Stimulated activated naive CD8-positive, alpha-beta T cell treated with anti-CD3 and anti-CD28 coated beads, Interleukin-15, Interleukin-2, amounts not matched to agents 100 U/mL and 50 U/mL, for 24 hours (primary cell): ENCODE results near the gene ENOX1.

Experiments used
- ATAC-seq: fragments of 150-1000 bp; cut with Tn5 transposase; one replicate; pipeline ENCODE4 v1.10.0; 2021
- DNase-seq: peaks from one replicate; pipeline ENCODE4 v3.0.0; 2021

Gene ENOX1

DNA sequence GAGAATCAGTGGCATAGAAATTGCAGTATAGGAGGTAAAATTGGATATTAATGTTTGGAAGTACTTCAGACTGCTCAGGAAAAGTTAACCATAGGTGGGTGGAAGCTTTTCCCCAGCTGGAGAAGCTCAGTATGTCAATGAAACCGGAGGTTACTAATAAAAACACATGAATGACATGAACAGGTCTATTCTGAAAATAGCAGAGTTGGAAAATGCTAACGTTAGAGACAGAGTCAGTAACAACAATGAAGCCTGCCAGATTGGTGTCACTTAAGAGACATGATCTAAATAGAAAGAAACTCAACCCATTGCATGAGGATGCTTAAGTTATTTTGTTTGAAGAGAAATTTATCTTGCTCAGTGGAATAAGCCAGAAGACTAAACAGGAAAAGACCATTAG is 398.9 kb downstream of the ENOX1 start:
- no peak for ATAC-seq
- DNase-seq, result no peak

DNA sequence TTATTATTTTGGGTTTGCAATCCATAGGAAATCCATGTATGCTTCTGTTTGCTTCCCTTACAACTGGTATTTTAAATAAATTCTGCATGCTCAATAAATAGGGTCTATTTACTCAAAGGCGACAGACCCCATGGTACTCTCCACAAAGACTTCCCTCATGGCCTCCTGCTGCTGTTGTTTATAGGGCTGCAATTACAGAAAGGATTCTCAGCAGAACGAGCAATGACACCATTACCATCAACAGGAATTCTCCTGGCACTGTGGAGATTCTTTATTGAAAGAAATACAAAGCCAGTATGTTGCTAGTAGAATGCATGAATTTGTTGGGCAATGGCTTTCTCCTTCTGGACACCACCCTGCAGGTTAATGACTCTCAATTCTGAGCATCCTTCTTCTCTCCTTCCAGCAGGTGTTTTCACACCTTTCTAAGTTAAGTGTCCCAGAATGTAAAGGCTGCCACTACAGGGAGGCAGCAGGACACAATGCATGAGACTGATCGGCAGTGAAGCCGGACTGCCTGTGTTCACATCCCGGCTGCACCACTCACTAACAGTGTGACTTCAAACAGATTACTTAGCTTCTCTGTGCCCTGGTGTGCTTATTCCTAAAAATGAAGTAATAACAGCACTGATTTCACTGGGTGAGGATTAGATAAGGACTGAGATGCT is 403.1 kb downstream of the ENOX1 start:
- ATAC-seq (no peak), DNase-seq (no peak)

DNA sequence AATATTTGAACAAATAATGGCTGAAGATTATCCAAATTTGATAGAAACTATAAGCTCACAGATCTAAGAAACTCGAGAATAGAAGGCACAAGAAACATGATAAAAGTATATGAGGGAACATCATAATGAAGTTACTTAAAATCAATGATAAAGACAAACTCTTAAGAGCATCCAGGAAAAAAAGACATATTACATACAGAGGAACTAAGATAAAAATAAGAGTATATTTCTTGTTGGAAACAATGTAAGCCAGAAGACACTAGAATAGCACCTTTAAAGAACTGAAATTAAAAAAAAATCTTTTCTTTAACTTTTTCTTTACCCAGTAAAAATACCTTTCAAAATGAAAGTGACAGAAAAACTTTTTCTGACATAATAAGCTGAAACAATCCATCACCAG is 407.0 kb downstream of the ENOX1 start:
- no peak for DNase-seq
- ATAC-seq, result no peak

DNA sequence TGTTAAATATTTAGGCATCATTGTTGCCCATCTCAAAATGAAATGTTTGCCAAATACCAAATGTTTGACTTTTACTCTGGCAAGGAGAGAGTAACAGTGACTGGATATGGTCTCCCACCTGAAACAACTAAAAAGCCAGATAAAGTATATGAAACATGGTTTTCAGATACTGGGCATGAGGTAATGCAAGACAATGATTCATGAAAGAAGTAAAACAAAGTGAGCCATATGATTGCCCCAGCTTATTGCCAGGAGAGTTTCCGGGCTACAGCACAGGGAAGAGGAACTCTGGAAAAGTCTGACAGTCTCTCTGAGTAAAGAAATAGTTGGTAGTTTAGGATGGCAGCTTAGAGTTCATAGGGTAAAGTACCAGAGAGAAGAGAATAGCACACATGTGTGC is 408.8 kb downstream of the ENOX1 start:
- DNase-seq (no peak), ATAC-seq (no peak)

DNA sequence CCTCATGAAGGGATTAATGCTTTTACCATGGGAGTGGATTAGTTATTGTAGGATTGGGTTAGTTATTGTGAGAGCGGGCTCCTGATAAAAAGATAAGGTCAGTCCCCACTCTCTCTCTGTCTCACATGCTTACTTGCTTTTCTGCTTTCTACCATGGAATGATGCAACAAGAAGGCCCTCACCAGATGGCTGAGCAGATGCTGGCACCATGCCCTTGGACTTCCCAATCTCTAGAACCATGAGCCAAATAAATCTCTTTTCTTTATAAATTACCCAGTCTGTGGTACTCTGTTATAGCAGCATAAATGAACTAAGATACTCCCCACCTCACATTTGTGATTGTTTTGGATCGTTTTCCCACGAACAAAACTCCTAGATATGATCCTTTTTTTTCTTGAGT is 409.6 kb downstream of the ENOX1 start:
- DNase-seq (no peak), ATAC-seq (no peak)

DNA sequence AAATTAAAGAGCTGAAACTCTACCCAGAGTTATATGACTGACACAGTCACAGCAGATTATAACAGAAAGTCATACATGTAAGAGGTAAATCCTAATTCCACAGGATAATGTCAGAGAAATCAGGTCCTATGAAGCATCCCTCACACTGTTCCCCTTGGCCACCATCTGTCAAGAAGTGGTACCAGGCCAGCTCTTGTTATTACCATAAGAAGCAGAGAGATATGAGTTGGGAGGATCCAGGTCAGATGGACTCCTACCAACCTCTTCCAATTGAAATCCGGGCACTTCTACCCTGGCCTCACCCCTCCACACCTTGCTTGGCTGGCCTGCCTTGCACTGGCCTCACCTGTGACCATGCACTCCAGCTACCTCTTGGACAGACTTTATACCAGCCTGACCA is 410.2 kb downstream of the ENOX1 start:
- no peak for ATAC-seq

DNA sequence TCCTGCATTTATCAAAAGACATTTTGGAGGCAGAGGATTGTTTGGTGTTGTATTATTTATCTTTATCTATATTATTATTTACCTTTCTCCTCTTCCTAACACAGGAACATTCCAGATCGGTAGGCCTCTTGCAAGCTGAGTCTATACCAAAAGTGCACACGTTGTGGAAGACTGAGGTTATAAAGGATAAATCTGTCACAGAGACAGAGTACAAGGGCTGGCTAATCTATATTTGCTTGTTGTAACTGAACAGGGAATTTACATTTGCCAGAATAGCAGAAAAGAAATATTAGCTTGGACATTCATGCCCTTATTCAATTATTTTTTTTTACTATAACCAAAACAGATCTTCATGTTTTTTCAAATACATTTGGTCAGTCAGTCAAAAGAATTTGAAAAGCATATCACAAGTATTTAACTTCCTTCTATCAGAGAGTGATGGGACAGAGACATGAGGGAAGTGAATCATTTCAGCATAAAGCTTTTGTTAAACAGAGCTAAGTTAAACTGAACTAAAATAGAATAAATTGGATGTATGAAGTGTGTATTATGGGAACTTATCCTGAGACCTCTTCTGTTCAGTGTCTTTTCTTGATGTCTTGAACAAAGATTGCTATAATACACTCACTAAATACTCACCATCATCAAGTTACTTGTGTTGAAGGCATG is 410.8 kb downstream of the ENOX1 start:
- ATAC-seq (no peak), DNase-seq (no peak)

More for the DNA sequence above, 410.2 kb downstream of the ENOX1 start:
- DNase-seq, result no peak

DNA sequence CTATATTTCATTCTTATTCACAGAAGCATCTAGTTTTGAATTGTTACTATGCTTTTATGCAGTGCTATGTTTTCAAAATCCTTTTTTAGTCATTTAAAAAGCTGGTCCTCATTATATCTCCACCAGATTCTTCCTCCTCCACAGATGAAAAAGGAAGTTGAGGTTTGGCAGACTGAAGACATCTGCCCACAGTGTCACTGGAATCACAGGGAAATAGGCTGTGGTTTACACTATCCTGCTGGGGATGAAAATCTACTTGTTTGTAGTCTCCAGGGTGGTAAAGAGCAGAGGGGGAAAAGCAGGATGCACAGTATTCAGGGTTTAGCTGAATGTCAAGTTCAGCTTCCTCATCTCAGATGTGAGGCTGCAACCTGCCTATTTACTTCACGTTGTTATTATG is 412.2 kb downstream of the ENOX1 start:
- ATAC-seq (no peak), DNase-seq (no peak)

DNA sequence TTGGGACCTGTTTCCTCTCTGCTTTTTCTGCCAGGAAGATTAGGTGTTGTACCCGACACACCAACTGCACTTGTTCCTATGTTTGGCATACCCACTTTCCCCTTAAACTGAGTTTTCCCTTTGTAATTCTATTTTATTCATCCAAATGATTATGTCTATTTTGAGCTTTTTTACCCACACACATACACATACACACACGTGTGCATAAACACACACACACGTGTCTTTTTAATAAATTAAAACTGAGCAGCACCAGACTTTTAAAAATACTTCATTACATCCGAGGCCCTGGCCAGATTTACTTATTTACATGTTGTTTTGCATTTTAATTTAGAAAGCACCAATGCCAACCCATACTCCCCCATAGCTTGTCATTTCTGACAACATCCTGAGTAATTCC is 413.4 kb downstream of the ENOX1 start:
- DNase-seq (no peak), ATAC-seq (no peak)

DNA sequence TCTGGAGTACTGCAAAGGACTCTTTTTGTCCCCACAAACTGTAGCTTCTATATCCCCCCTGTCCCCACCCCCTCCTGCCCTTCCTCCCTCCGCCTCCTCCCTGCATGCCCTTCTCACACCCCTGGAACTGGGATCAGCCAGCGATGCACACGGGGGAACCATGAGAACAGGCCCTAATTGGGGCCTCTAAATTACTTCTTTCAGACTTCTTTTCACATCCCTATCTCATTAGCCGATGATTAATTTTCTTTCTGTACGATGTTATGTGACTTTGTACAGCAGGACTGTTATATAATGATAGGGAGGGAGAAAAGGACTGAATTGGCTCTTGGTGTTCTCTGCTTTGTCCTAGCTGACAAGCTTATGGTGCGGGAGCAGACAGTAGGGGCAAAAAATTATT is 415.9 kb downstream of the ENOX1 start:
- no peak for DNase-seq

DNA sequence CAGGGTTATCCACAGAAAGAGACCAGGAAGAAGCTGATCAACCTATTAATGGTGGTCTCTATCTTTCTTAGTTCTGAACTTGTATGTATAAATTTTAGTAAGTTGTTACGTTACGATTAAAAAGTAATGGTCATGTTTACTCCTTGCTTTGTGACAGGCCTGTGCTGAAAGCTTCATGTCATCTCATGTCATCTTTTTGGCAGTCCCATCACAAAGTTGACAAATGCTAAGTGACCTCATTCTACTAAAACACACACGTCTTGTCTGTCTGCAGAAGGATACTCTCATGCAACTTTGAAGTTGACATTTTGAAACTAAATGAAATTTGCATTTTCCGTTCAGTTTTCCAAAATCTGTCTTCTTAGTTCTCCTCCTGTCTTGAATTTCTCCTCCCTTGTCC is 417.5 kb downstream of the ENOX1 start:
- ATAC-seq (no peak), DNase-seq (no peak)

More for the DNA sequence above, 415.9 kb downstream of the ENOX1 start:
- ATAC-seq, result no peak

DNA sequence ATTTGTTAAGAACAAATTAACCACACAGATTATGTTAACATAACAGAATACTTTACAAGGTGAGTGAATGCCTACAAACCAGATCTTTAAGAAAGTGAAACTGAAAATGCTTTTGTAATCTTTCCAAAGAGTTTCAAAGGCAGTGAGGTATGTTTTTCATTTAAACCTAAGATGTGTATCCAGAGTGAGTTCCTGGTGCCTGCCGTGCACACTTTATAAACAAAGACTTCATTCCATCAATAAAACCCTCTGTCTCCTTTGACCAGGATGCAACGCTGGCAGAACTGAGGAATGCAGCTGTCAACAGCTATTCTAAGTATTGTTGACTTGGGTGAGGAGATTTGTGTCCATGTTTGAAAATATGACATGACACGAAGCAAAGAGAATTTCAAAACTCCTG is 418.8 kb downstream of the ENOX1 start:
- ATAC-seq, result no peak

DNA sequence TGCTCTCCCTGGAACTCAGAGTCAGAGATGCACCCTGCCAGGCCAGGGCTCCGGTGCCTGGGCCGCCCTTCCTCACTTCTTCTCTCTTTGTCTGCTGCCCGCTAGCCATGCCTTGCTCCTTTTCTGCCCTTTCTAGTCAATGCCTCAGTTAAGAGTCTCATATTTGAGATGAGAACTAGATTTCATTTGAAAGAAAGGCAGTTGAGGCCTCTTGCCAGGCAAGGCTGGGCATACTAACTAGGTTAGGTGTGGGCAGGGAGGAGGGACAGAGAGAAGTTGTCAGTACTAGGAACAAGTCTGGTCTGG is 421.8 kb downstream of the ENOX1 start:
- ATAC-seq (no peak), DNase-seq (no peak)

More for the DNA sequence above, 418.8 kb downstream of the ENOX1 start:
- DNase-seq, result no peak

DNA sequence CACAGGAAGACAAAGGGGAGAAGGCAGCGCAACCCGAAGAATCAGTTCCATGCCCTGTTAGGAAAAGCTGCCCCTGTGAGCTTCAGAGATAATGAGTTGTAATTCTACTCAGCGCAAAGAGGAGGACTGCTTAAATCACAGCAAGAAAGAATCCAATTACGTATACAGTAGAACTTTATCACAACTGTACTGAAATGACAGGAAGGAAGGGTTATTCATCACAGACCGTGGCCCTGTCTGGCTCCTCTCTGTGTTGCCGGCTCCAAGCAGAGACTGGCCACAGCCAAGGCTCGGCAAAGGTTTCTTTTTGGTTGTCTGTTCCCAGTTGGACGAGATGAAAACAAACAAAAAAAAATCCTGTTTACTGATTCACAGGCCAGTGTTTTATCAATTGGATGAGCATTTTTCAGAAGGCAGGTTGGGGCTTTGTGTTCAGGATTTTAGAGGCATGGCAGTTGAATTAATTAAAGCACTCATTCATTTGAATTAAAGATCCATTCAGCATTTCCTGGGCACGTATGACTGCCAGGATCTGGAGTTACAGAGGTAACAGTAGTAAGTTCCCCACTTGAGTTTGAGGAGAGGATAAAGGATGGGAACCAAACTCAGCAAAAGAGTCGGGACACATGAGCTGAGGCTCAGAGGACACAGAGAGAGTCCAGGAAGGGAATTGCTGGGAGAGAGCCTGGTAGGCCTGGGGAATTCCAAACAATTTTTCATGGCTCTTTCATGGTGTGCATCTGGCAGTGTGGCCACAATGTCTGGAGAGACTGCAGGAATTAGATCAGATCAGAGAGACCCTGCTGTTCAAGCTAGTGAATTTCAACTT is 422.3 kb downstream of the ENOX1 start:
- ATAC-seq (no peak), DNase-seq (no peak)

DNA sequence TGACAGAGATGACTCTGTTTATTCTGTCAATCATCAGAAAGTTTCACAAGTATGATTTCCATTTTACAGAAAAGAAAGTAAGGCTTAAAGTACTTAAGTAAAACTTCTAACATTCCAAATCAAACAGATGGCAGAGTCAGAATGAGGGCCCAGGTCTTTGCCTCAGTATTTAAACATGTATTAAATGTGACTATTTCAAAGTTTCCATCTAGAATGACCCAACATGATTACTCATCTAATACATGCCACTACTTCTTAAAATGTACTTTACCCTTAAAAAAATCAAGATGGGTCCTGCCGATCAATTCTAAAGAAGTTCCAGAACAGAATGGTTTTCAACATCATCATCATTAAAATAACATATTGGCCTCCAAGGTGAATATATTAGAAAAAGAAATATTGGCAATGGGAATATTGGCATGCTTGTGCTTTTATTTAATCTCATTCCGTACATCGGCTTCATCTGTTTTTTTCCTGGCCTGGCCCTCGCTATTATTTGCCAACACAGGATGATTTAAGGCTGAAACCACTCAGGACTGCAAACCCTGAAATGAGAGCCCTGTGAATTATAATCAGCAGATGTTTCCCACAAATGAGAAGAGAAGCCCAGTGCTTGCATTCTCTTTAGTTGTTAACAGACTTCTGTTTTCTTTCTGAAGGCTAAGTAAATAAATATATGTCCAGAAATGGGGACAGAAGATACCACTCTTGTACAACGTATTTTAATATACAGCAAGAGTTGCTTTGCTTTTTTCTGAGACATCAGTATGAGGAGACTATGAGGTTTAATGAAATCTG is 423.4 kb downstream of the ENOX1 start:
- DNase-seq (no peak), ATAC-seq (no peak)

DNA sequence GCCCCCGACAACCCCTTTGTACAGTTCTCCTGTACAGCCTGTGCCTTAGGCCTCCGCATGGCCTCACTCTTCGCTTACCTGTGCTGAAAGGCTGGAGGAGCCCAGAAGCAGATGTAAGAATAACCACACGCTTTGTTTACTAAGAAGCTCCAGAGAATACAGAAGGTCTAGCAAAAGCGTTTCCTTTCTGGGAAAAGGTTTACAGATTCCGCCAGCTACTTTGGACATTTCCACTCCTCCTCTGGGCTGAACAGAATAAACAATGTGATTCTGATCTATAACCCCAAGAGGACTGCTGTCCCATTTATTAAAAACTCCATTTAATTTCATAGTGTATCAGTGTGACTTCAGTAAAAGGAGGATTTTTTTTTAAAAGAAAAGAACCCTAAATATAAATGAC is 424.2 kb downstream of the ENOX1 start:
- ATAC-seq (no peak), DNase-seq (no peak)

DNA sequence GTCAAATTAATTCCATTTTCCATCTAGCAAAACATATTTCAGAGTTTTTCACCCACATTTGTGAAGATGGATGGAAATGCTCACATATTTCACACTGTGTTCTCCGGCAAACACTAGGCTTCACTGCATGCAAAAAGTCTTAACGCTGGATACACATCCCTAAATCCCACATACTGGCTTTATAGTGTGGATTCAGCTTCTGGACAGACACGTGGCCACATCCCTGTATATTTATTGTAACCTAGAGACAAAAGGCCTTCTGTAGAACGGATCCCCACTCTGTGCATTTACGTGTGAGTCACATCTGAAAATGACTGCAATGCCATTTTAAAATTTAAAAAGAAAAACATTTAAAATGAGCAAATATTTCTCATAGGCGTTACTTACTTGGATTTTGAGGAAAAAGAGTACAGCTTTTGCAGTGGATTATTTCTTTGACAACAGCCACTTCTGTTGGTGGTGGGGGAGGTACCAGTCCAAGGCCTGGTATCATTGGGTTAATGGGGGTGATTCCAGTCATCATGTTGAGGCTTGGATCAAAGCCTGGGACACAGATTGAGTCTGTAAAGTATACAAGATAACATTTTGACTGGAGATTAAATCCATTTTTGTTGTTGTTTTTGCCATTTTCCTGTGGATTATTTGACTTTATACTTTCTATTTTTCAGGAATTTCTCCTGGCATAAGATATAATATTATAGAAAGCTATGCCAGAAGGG is 425.7 kb downstream of the ENOX1 start:
- no peak for ATAC-seq
- DNase-seq, result no peak

DNA sequence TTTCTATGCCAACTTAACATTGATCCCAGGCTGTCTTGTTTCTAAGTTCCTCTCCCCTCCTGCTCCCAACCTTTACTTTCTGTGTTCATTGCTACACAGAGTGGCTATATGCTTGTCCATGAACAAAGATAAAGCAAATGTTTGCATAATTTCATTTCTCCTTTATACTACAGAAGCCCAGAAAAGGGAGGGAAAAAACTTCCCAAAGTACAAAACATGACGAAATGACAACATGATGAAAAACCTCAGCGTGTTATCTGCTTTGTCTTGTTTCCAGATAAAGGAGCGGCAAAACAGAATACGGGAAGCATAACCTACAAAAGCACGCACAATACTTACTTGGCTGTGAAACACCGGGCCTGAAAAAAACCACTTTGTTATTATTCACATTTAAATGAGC is 426.6 kb downstream of the ENOX1 start:
- DNase-seq (no peak), ATAC-seq (no peak)

DNA sequence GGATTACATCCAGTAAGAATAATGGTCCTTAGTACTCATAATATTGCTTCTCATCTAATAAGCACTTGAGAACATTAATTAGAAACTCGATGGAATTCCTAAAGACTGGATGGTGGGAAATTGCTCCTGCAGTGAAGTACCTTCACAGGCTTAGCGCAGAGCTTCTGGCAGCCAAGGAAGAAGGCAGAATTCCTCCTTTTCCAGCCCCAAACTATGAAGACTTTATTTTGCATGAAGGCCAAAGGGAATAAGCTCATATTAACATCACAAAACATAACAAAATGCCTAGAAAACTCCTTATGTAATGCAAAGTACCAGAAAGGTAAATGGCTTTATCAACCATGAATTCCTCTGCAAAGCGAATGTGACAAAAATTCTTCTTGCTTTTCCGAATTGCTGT is 427.2 kb downstream of the ENOX1 start:
- DNase-seq (no peak), ATAC-seq (no peak)

DNA sequence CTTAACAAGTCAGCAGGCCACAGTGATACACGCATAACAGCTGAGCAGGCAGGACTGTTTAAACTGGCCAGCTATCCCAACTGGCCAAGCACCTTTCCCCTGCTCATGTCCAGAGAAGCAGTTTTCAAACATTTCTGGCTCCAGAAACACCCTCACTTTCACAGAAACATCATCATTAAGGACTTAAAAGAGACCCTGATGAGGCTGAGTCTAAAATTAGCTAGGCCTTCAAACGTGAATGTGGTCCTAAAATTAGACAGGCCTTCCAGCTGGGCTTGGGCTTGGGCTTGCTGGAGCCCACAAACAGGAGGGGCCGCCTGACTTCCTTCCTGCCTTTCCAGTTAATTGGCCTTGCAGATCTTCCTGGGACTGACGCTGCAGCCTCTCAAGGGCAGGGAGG is 429.2 kb downstream of the ENOX1 start:
- ATAC-seq (no peak), DNase-seq (no peak)

DNA sequence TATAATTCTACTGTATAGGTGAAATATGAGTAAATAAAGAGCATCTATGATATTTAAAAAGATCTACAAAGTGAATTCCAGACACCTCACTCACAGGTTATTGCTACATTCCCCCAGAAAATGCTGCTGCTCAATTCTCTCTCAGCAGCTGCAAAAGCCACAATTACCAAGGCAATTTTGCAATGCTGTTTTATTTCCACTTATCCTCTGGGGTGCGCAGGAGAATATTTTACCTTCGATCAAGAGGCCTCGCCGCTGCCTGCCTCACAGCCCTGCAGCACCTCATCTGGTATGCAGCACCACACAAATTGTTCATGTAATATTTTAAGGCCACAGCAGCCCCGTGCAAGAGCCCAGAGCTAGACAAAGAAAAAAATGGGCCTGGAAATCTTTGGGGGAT is 430.2 kb downstream of the ENOX1 start:
- ATAC-seq (no peak), DNase-seq (no peak)

DNA sequence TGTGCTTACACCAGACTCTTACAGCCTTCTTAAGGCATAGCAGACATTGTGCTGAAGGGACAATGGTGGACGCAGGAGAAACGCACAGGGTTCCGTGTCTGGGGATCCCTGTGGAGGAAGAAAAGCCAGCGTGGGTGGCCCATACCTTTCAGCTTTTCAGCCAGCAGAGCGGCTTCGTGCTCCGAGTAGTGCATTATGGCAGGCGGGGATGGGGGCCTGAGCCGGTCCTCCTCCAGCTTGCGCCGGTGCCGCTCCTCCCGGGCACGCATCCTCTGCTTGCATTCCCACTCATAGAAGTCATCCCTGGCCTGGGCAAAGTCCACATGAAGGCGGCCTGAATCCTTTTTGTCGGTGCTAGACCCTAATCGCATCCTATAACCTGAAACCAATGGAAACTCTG is 431.0 kb downstream of the ENOX1 start:
- no peak for ATAC-seq

More for the DNA sequence above, 431.0 kb downstream of the ENOX1 start:
- DNase-seq, result no peak
